B cell (primary cell): ENCODE data around the gene FBLN2. TPM values are rescaled to one million over a fixed set of nuclear protein-coding genes. Genes with fewer than 3 reads are reported as not detected.

Source experiments
- ATAC-seq: fragments of 200-7000 bp; cut with Tn5 transposase; one replicate; pipeline ENCODE4 v1.10.0; 2021; ENCODE audit warnings: low read depth, mild to moderate bottlenecking, moderate number of reproducible peaks, moderate library complexity
- CTCF ChIA-PET: fragments of 350-600 bp; sonication (Branson Sonifier 250); formaldehyde crosslinking; loops from one replicate; lab custom pipeline; 2021; ENCODE audit warnings: antibody characterized with exemption, inconsistent platforms; lab: Charles Lee
- POLR2A ChIA-PET: fragments of 350-600 bp; sonication (Branson Sonifier 250); formaldehyde crosslinking; loops from one replicate; lab custom pipeline; 2021; ENCODE audit warnings: antibody characterized with exemption; lab: Charles Lee
- DNase-seq: peaks from one replicate; pipeline ENCODE4 v3.0.0; 2013
- H2AFZ ChIP-seq: 2 replicates; pipeline ENCODE4 v1.6.1; 2012; ENCODE audit warnings: mild to moderate bottlenecking, low read depth, low read length; ENCODE audit not compliant: insufficient read depth, poor library complexity, severe bottlenecking
- H3K27ac ChIP-seq, 2 donors: 1 replicate in 1 of 2; 2 replicates in 1 of 2; pipeline ENCODE4 v1.5.1; 2012 to 2013; ENCODE audit warnings: low read length in 2 of 2, mild to moderate bottlenecking in 2 of 2, moderate library complexity in 1 of 2
- H3K27me3 ChIP-seq, 4 experiments: fragments of 200-600 bp in 1 of 4; sonication (generic) in 1 of 4; replicated peaks in 1 of 4; 1 replicate in 2 of 4; 2 replicates in 2 of 4; pipeline versions ENCODE4 v1.6.1 to v1.7.0; 2013 to 2016; ENCODE audit warnings: low read length in 3 of 4, mild to moderate bottlenecking in 2 of 4, mixed read lengths in 1 of 4, moderate library complexity in 1 of 4; ENCODE audit not compliant: insufficient read depth in 4 of 4, control insufficient read depth in 3 of 4; ENCODE audit errors: control extremely low read depth in 1 of 4
- H3K36me3 ChIP-seq, 2 experiments: replicated peaks in 1 of 2; 1 replicate in 1 of 2; 2 replicates in 1 of 2; pipeline versions ENCODE4 v1.6.1 to v1.7.1; 2013; ENCODE audit warnings: low read length in 1 of 2; ENCODE audit not compliant: insufficient read depth in 2 of 2, control insufficient read depth in 1 of 2; ENCODE audit errors: control extremely low read depth in 1 of 2, extremely low read depth in 1 of 2
- H3K4me1 ChIP-seq, 2 donors: fragments of 200-600 bp in 1 of 2; sonication (generic) in 1 of 2; 1 replicate in 1 of 2; 2 replicates in 1 of 2; pipeline versions ENCODE4 v1.5.1 to v1.6.1; 2013 to 2017; ENCODE audit warnings: low read length in 2 of 2; ENCODE audit not compliant: control insufficient read depth in 2 of 2, insufficient read depth in 2 of 2
- H3K4me2 ChIP-seq: replicated peaks from 2 replicates; pipeline ENCODE3; 2012; ENCODE audit warnings: mild to moderate bottlenecking, low read depth, low read length; ENCODE audit not compliant: poor library complexity, severe bottlenecking
- H3K4me3 ChIP-seq, 5 experiments: fragments of 200-600 bp in 1 of 5; sonication (generic) in 1 of 5; 1 replicate in 3 of 5; 2 replicates in 2 of 5; pipeline versions ENCODE4 v1.5.1 to v1.7.0; 2011 to 2016; ENCODE audit warnings: low read length in 4 of 5, mild to moderate bottlenecking in 4 of 5, low read depth in 2 of 5, control low read depth in 1 of 5, moderate library complexity in 1 of 5; ENCODE audit not compliant: insufficient read depth in 1 of 5; ENCODE audit errors: control extremely low read depth in 1 of 5, extremely low read depth in 1 of 5
- H3K79me2 ChIP-seq: fragments of 200-600 bp; sonication (generic); one replicate; pipeline ENCODE4 v1.6.0; 2016; ENCODE audit warnings: low read length; ENCODE audit not compliant: control insufficient read depth, insufficient read depth
- H3K9ac ChIP-seq: fragments of 200-600 bp; sonication (generic); 2 replicates; pipeline ENCODE4 v1.6.1; 2017; ENCODE audit warnings: mild to moderate bottlenecking, low read length, moderate library complexity
- H3K9me3 ChIP-seq, 3 donors: one replicate each; pipeline versions ENCODE4 v1.6.1 to v1.7.1; 2013; ENCODE audit warnings: low read length in 2 of 3; ENCODE audit not compliant: control insufficient read depth in 2 of 3, insufficient read depth in 1 of 3; ENCODE audit errors: control extremely low read depth in 1 of 3
- H4K20me1 ChIP-seq: 2 replicates; pipeline ENCODE4 v1.6.0; 2012; ENCODE audit warnings: mild to moderate bottlenecking, low read length; ENCODE audit not compliant: insufficient read depth, control insufficient read depth, poor library complexity, severe bottlenecking
- H3K27ac Mint-ChIP-seq: one replicate; pipeline ENCODE4 v1.8.0; 2021; ENCODE audit warnings: mixed read lengths
- H3K27me3 Mint-ChIP-seq: one replicate; pipeline ENCODE4 v1.8.0; 2021; ENCODE audit warnings: mixed read lengths
- H3K4me1 Mint-ChIP-seq: one replicate; pipeline ENCODE4 v1.8.0; 2021; ENCODE audit warnings: mixed read lengths
- H3K4me3 Mint-ChIP-seq: one replicate; pipeline ENCODE4 v1.8.0; 2021; ENCODE audit warnings: mixed read lengths
- H3K9me3 Mint-ChIP-seq: one replicate; pipeline ENCODE4 v1.8.0; 2022; ENCODE audit warnings: mixed read lengths; ENCODE audit not compliant: insufficient read depth
- CTCF ChIP-seq: fragments of 200-600 bp; IDR thresholded peaks from one replicate; pipeline ENCODE4 v1.8.0; 2022; ENCODE audit warnings: antibody characterized with exemption, mild to moderate bottlenecking
- EZH2 ChIP-seq: IDR thresholded peaks from 2 replicates; pipeline ENCODE4 v1.6.1; 2012; ENCODE audit warnings: borderline replicate concordance, low read depth, mild to moderate bottlenecking, moderate library complexity, low read length; ENCODE audit not compliant: insufficient read depth, poor library complexity, severe bottlenecking
- WGBS: methylation state at CpG from one replicate; pipeline ENCODE4 v1.1.5; 2013; ENCODE audit warnings: missing lambda C conversion rate; ENCODE audit not compliant: insufficient coverage; 5-methylcytosine and 5-hydroxymethylcytosine counted together
- intact Hi-C: fragments of 100-400 bp; cut with micrococcal nuclease; formaldehyde crosslinking; loops from one replicate; pipeline ENCODE4 v1.10.0; 2022
- polyA plus RNA-seq: library from polyadenylated mRNA; depleted of rRNA; stranded (reverse); fragments of >200 nt; gene quantifications from 2 replicates; pipeline ENCODE4 v1.2.3, GENCODE V29; 2012
- total RNA-seq, 2 donors: library from RNA; stranded (reverse); fragments of 120-200 nt in 1 of 2; gene quantifications; 1 replicate in 1 of 2; 2 replicates in 1 of 2; pipeline versions ENCODE4 v1.2.3 to v1.2.4, GENCODE V29; 2013 to 2022

Gene FBLN2
- total and polyA plus RNA-seq, 2 donors (not counting 1 experiment from before 2014, with no cell fraction given) = 3.6 to 8.2 TPM

GRCh38 chr3:13583251-13584180 lies 34.6 kb downstream of the FBLN2 start:
- no peaks in the 10 kb centered on the region for H3K27me3 Mint-ChIP-seq
- no peak for TF ChIP-seq CTCF
- TF ChIP-seq EZH2 = no peak
- Histone ChIP-seq H3K27ac (no peak overlapping the region), H2AFZ (no peak overlapping the region), H4K20me1 (no peaks in the 10 kb centered on the region), H3K79me2 (no peaks in the 10 kb centered on the region), H3K4me2 (no peak overlapping the region), H3K4me3 (no peak overlapping the region), H3K9ac (no peak overlapping the region), H3K4me1 (no peaks in the 10 kb centered on the region), H3K9me3 (no peaks in the 10 kb centered on the region), H3K36me3 (no peaks in the 10 kb centered on the region), H3K27me3 (no peaks in the 10 kb centered on the region)
- H3K9me3 Mint-ChIP-seq = no peaks in the 10 kb centered on the region
- no peaks in the 10 kb centered on the region for H3K4me1 Mint-ChIP-seq
- no peak overlapping the region for H3K27ac Mint-ChIP-seq
- no peak overlapping the region for H3K4me3 Mint-ChIP-seq
- intact Hi-C loops = no loop called here
- CTCF ChIA-PET = no interaction called here
- POLR2A ChIA-PET = interaction anchor here (0.6 kb wide), 1 partner anchor 42 kb away, joined by 3 read pairs; no protein-coding TSS in a partner anchor
- DNase-seq (no peak), ATAC-seq (no peak)
- 85% methylated on average over 14 of the region's 15 CpGs for WGBS

- no peaks in the 10 kb centered on the region for H4K20me1 ChIP-seq
- ChIA-PET CTCF (no interaction called here), POLR2A (no interaction called here)
- H2AFZ ChIP-seq = no peak overlapping the region
- no peaks in the 10 kb centered on the region for H3K4me1 ChIP-seq
- H3K9ac ChIP-seq = no peak overlapping the region
- H3K9me3 ChIP-seq = no peaks in the 10 kb centered on the region
- H3K4me3 ChIP-seq = no peak overlapping the region
- H3K79me2 ChIP-seq = no peaks in the 10 kb centered on the region
- no peaks in the 10 kb centered on the region for H3K27me3 ChIP-seq
- Mint-ChIP-seq H3K27ac (no peak overlapping the region), H3K4me1 (no peaks in the 10 kb centered on the region), H3K4me3 (no peak overlapping the region), H3K9me3 (no peaks in the 10 kb centered on the region), H3K27me3 (no peaks in the 10 kb centered on the region)
- DNase-seq = no peak
- no peaks in the 10 kb centered on the region for H3K36me3 ChIP-seq
- no peak for TF ChIP-seq EZH2
- no peak for TF ChIP-seq CTCF
- 94% methylated on average over 7 of the region's 8 CpGs for WGBS
- ATAC-seq = no peak
- intact Hi-C loops = no loop called here
- no peak overlapping the region for H3K4me2 ChIP-seq
- H3K27ac ChIP-seq = no peak overlapping the region
Measured at GRCh38 chr3:13584427-13584891, 35.5 kb downstream of the FBLN2 start.
